HCT116 (cell line): Measurements from ENCODE around the gene MOB2.

Experiments used
- CTCF ChIP-seq, 3 experiments: fragments of 200-600 bp in 1 of 3; sonication (generic) in 1 of 3; IDR thresholded peaks in 2 of 3; conservative IDR thresholded peaks in 1 of 3; 2 replicates each; pipeline ENCODE4 v1.5.1; 2012 to 2017; ENCODE audit warnings: low read depth in 2 of 3, low read length in 2 of 3, antibody characterized with exemption in 1 of 3, borderline replicate concordance in 1 of 3, control low read depth in 1 of 3, mild to moderate bottlenecking in 1 of 3, mixed read lengths in 1 of 3, mixed run types in 1 of 3, moderate library complexity in 1 of 3; ENCODE audit not compliant: insufficient read depth in 1 of 3
- EZH2 ChIP-seq: fragments of 200-600 bp; sonication (generic); IDR thresholded peaks from 2 replicates; pipeline ENCODE4 v1.6.1; 2017; ENCODE audit warnings: antibody characterized with exemption, mixed run types
- POLR2A ChIP-seq: IDR thresholded peaks from 2 replicates; pipeline ENCODE4 v1.7.0; 2011; ENCODE audit warnings: borderline replicate concordance; ENCODE audit not compliant: insufficient read depth, insufficient read length; ENCODE audit errors: extremely low read depth
- REST ChIP-seq: IDR thresholded peaks from 2 replicates; pipeline ENCODE4 v1.6.1; 2012; ENCODE audit warnings: low read depth
- SP1 ChIP-seq: IDR thresholded peaks from 2 replicates; pipeline ENCODE4 v1.6.1; 2012; ENCODE audit warnings: low read depth
- ZFX ChIP-seq: fragments of 450-650 bp; IDR thresholded peaks from 2 replicates; pipeline ENCODE4 v1.6.1; 2017

- TF ChIP-seq EZH2 (no peak), CTCF (IDR thresholded peaks at IDR 0.05 in 2 of 3, conservative IDR thresholded peaks at IDR 0.05 in 1 of 3; ENCODE audit: borderline replicate concordance in 1 of 3, insufficient read depth in 1 of 3, low read depth in 2 of 3, low read length in 2 of 3) (no peak), REST (no peak), POLR2A (no peak), ZFX (no peak), SP1 (no peak)
Observed at GRCh38 chr11:1448882-1449281, 37.7 kb downstream of the MOB2 start.
